GM12891 (cell line): ENCODE data around the gene AGBL1.

Experiments used
- PAX5 ChIP-seq: IDR thresholded peaks from 2 replicates; pipeline ENCODE4 v1.6.1; 2011; ENCODE audit warnings: low read length, moderate library complexity, mild to moderate bottlenecking; ENCODE audit not compliant: insufficient read depth, severe bottlenecking
- POLR2A ChIP-seq: IDR thresholded peaks from 2 replicates; pipeline ENCODE4 v1.6.1; 2011; ENCODE audit warnings: low read depth, low read length, control low read depth
- POLR2AphosphoS5 ChIP-seq: IDR thresholded peaks from 2 replicates; pipeline ENCODE4 v1.6.1; 2011; ENCODE audit warnings: low read depth, low read length, control low read depth

- TF ChIP-seq PAX5 (no peak), POLR2AphosphoS5 (no peak), POLR2A (no peak)
Observed at GRCh38 chr15:86865920-86866319, 786.2 kb downstream of the AGBL1 start.
